ENCODE measurements around the gene MCM7.
A peak's percentile ranks its signal among the peaks of the same experiment; 100 is the strongest.

The MCM7 gene

GRCh38 chr7:100127866-100128636 is 26.9 kb upstream of the MCM7 start:
- Histone ChIP-seq H3K9me3 (ENCODE audit: control insufficient read depth, insufficient read depth, low read length) (no peaks in the 10 kb centered on the region), H3K36me3 (ENCODE audit: insufficient read depth, low read length) (no peaks in the 10 kb centered on the region), H3K4me1 (ENCODE audit: insufficient read depth, low read length) (0 out of 2 replicates have a peak, but pooled peaks cover 7% of the 10 kb centered on the region), H3K9ac (ENCODE audit: low read depth, low read length) (peak overlapping the region; percentile 88)

DNA sequence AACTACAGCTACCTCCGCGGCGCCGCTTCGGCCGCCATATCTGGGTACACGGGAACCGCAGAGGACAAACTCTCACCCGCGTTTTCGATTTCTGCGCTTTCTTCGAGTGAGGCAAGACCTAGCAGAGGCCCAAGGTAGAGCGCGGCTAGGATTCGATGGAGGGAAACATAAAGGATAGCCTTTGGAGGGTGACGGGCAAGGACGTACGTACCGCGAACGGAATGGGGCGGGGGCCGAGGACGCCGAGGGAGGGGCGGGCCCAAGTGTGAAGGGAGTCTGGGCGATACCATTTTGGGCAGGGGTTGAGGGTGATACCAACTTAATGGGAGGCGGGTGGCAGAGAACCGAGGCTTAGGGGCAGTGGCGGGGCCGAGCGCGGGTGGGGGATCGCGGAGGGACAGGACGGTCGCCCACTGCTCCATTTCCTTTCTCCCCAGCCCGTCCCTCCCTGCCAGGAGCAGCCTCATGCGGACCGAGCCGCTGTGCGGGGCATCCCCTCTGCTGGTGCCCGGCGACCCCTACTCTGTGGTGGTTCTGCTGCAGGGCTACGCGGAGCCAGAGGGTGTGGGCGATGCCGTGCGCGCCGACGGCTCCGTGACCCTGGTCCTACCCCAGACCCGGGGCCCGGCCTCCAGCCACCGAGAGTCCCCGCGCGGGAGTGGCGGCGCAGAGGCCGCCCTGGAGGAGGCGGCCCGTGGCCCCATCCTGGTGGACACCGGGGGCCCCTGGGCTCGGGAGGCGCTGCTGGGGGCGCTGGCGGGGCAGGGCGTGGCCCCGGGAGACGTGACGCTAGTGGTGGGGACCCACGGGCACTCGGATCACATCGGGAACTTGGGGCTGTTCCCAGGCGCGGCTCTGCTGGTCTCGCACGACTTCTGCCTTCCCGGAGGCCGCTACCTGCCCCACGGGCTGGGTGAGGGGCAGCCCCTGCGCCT is 26.0 kb upstream of the MCM7 start, which contains the start of gene MBLAC1:
Gene MBLAC1, plus strand, starts transcription at position 37 of the 935 bp plus-strand sequence. Its CDS starts 429 bp downstream, at position 466.
- H3K9me3 ChIP-seq (ENCODE audit: control insufficient read depth, insufficient read depth, low read length) = no peaks in the 10 kb centered on the region
- H3K9ac ChIP-seq (ENCODE audit: low read depth, low read length) = peak within 1 kb of the TSS; percentile 88
- H3K36me3 ChIP-seq (ENCODE audit: insufficient read depth, low read length) = no peaks in the 10 kb centered on the region
- 0 out of 2 replicates have a peak, but pooled peaks cover 7% of the 10 kb centered on the region for H3K4me1 ChIP-seq (ENCODE audit: insufficient read depth, low read length)

DNA sequence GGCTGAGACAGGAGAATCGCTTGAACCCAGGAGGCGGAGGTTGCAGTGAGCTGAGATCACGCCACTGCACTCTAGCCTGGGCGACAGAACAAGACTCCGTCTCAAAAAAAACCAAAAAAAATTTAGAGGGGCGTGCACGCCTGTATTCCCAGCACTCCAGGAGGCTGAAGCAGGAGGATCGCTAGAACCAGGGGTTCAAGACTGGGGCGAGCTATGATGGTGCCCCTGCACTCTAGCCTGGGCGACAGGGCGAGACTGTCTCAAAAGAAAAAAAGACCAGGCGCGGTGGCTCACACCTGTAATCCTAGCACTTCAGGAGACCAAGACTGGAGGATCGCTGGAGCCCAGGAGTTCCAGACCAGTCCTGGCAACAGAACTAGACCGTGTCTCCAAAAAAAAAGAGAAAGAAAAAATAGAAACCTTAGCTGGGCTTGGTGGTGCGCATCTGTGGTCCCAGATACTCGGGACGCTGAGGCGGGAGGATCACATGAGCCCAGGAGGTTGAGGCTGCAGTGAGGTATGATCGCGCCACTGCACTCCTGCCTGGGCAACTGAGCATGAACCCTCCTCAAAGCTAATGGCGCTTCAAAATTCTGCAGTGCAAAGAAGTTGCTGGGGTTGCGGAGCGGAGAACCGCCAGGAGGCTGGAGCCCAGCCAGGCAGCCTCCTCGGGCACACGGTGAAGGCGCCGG is 25.2 kb upstream of the MCM7 start:
- H3K9me3 ChIP-seq (ENCODE audit: control insufficient read depth, insufficient read depth, low read length) = no peaks in the 10 kb centered on the region
- H3K36me3 ChIP-seq (ENCODE audit: insufficient read depth, low read length) = no peaks in the 10 kb centered on the region
- H3K4me1 ChIP-seq (ENCODE audit: insufficient read depth, low read length) = 0 out of 2 replicates have a peak, but pooled peaks cover 10% of the 10 kb centered on the region
- H3K9ac ChIP-seq (ENCODE audit: low read depth, low read length) = peak overlapping the region; percentile 88

GRCh38 chr7:100124301-100125230 is 23.4 kb upstream of the MCM7 start:
- no peak overlapping the region for H3K9ac ChIP-seq (ENCODE audit: low read depth, low read length)
- no peaks in the 10 kb centered on the region for H3K36me3 ChIP-seq (ENCODE audit: insufficient read depth, low read length)

DNA sequence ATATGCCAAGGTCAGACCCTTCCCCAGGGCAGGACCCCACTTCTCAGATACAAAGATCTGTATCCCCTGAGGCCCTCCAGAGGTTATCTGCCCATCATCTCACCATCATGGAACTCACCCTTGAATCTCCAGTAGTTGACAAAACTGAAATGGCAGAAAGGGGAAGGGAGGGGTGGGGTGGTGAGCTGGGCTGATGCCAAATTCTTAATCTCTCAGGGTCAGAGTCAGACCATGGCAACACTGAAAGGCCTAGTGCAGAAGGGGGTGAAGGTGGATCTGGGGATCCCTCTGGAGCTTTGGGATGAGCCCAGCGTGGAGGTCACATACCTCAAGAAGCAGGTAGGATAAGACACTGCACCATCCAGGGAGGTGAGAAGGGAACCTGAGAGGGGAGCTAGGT is 21.4 kb upstream of the MCM7 start:
- Histone ChIP-seq H3K9ac (ENCODE audit: low read depth, low read length) (no peak overlapping the region), H3K4me1 (ENCODE audit: insufficient read depth, low read length) (peaks cover 11% of the 10 kb centered on the region; the same call in 1 of the 2 replicates), H3K36me3 (ENCODE audit: insufficient read depth, low read length) (no peaks in the 10 kb centered on the region), H3K9me3 (ENCODE audit: control insufficient read depth, insufficient read depth, low read length) (no peaks in the 10 kb centered on the region)

More at GRCh38 chr7:100124301-100125230, 23.4 kb upstream of the MCM7 start:
- peaks cover 15% of the 10 kb centered on the region; the same call in 1 of the 2 replicates for H3K4me1 ChIP-seq (ENCODE audit: insufficient read depth, low read length)
- H3K9me3 ChIP-seq (ENCODE audit: control insufficient read depth, insufficient read depth, low read length) = no peaks in the 10 kb centered on the region

GRCh38 chr7:100122067-100122466 is 20.9 kb upstream of the MCM7 start:
- Histone ChIP-seq H3K4me1 (ENCODE audit: insufficient read depth, low read length) (peaks cover 11% of the 10 kb centered on the region; the same call in 1 of the 2 replicates), H3K9ac (ENCODE audit: low read depth, low read length) (no peak overlapping the region), H3K9me3 (ENCODE audit: control insufficient read depth, insufficient read depth, low read length) (no peaks in the 10 kb centered on the region), H3K36me3 (ENCODE audit: insufficient read depth, low read length) (no peaks in the 10 kb centered on the region)

DNA sequence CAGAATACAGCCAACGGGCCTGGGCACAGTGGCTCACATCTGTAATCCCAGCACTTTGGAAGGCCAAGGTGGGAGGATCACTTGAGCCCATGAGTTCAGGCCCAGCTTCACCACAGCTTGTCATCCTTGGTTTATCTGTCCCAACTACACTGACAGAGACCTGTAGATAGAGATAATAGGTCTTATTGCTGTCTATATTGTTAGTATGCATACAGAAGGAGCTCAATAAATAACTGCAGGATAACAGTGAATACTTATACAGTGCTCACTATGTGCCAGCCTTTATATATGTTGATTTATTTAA is 19.5 kb upstream of the MCM7 start:
- peaks cover 11% of the 10 kb centered on the region; the same call in 1 of the 2 replicates for H3K4me1 ChIP-seq (ENCODE audit: insufficient read depth, low read length)
- H3K36me3 ChIP-seq (ENCODE audit: insufficient read depth, low read length) = no peaks in the 10 kb centered on the region
- no peaks in the 10 kb centered on the region for H3K9me3 ChIP-seq (ENCODE audit: control insufficient read depth, insufficient read depth, low read length)
- peak overlapping the region; percentile 73; the same call in 1 of the 2 replicates for H3K9ac ChIP-seq (ENCODE audit: low read depth, low read length)

DNA sequence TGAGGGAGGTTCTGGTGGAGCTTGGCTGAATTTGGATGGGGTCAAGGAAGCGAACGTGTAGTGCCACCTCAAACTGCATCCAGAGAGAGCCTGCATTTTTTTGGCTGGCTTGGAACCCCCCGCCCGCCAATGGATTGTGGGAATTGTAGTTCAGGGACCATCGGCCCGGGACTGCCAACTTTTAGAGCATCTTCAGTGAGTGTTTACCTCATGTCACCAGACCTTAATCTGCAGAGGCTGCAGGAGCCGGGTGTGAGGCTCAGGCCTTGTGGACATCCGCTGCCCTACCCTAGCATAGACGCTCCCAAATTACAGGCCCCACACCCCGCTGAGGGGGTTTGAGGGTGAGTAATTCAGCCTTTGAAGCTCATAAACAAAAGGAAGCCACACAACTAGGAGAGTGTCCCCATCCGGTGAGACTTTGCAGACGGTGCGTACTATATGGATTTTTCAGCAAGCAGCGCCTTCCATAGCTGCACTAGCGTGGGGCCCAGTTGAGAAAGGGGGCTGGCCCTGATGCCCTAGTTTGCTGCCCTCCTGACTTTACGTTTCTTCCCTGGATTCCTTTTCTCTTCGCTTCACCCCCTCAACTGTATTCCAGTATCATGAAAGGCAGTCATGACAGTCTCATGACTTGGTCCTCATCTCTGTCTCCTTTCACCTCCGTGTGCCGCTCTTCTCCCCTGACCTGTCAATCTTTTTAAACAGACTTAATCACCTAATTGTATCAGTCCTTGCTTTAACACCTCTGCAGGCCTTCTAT is 19.0 kb upstream of the MCM7 start:
- H3K9me3 ChIP-seq (ENCODE audit: control insufficient read depth, insufficient read depth, low read length) = no peaks in the 10 kb centered on the region
- no peaks in the 10 kb centered on the region for H3K36me3 ChIP-seq (ENCODE audit: insufficient read depth, low read length)
- peak overlapping the region; percentile 73 for H3K9ac ChIP-seq (ENCODE audit: low read depth, low read length)
- peaks cover 11% of the 10 kb centered on the region; the same call in 1 of the 2 replicates for H3K4me1 ChIP-seq (ENCODE audit: insufficient read depth, low read length)

- Histone ChIP-seq H3K4me1 (ENCODE audit: insufficient read depth, low read length) (peaks cover 11% of the 10 kb centered on the region; the same call in 1 of the 2 replicates), H3K9me3 (ENCODE audit: control insufficient read depth, insufficient read depth, low read length) (no peaks in the 10 kb centered on the region), H3K9ac (ENCODE audit: low read depth, low read length) (peak within 1 kb of the TSS; percentile 73), H3K36me3 (ENCODE audit: insufficient read depth, low read length) (no peaks in the 10 kb centered on the region)
These were observed 18.1 kb upstream of the MCM7 start, which contains the start of the genes CNPY4 and TAF6 for GRCh38 chr7:100119072-100119969. Gene CNPY4, plus strand, starts transcription at chr7:100119634. Its CDS starts 111 bp downstream, at chr7:100119745. Gene TAF6, minus strand, starts transcription at chr7:100119358. Its CDS starts 5,149 bp downstream, at chr7:100114209.

GRCh38 chr7:100118388-100119071 is 17.3 kb upstream of the MCM7 start:
- Histone ChIP-seq H3K36me3 (ENCODE audit: insufficient read depth, low read length) (0 out of 2 replicates have a peak, but pooled peaks cover 3% of the 10 kb centered on the region), H3K9ac (ENCODE audit: low read depth, low read length) (peak overlapping the region; percentile 73), H3K9me3 (ENCODE audit: control insufficient read depth, insufficient read depth, low read length) (no peaks in the 10 kb centered on the region), H3K4me1 (ENCODE audit: insufficient read depth, low read length) (peaks cover 11% of the 10 kb centered on the region; the same call in 1 of the 2 replicates)

DNA sequence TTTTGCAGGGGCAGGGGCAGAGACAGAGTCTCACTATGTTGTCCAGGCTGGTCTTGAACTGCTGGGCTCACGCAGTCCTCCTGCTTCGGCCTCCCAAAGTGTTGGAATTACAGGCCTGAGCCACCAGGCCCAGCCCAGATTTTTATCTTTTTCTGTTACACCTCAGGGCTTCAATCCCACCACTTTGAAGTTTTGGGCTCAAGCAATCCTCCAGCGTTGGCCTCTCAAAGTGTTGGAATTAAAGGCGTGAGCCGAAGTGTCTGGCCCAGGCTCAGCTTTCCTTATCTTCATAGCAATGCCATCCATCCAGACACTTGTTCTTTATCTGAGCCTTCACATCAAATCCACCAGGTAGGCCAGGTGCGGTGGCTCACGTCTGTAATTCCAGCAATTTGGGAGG is 13.8 kb upstream of the MCM7 start:
- no peaks in the 10 kb centered on the region for H3K4me1 ChIP-seq (ENCODE audit: insufficient read depth, low read length)
- H3K9ac ChIP-seq (ENCODE audit: low read depth, low read length) = no peak overlapping the region
- peaks cover 9% of the 10 kb centered on the region; the same call in 1 of the 2 replicates for H3K36me3 ChIP-seq (ENCODE audit: insufficient read depth, low read length)
- no peaks in the 10 kb centered on the region for H3K9me3 ChIP-seq (ENCODE audit: control insufficient read depth, insufficient read depth, low read length)
